Measurements from ENCODE around the gene LCN6. TPM values are rescaled to one million over a fixed set of nuclear protein-coding genes. Genes with fewer than 3 reads are reported as not detected.
A peak's percentile ranks its signal among the peaks of the same experiment; 100 is the strongest.

LCN6 gene
- total and polyA plus RNA-seq, 9 of the 15 experiments (the other 6 are each of a cell fraction or from before 2014, with no cell fraction given), result 0.10 to 0.45 (median 0.37) TPM; not detected in 5

- TF ChIP-seq ZMIZ1 (IDR thresholded peaks at IDR 0.05; ENCODE audit: low read depth in 2 of 2, low read length in 2 of 2), result no peak
- peak; percentile 64; the same call in 1 of the 2 replicates for TF ChIP-seq TFAP4 (CRISPR knock-in tag; IDR thresholded peaks at IDR 0.05; ENCODE audit: borderline replicate concordance)
- no peak for TF ChIP-seq TAF9B (IDR thresholded peaks at IDR 0.05; ENCODE audit: partially characterized antibody)
- TF ChIP-seq ZNF444 (CRISPR knock-in tag; IDR thresholded peaks at IDR 0.05), result no peak
- no peak for TF ChIP-seq ATF3 (IDR thresholded peaks at IDR 0.05)
- TF ChIP-seq ATF3 (CRISPR knock-in tag; conservative IDR thresholded peaks at IDR 0.05), result no peak
- TF ChIP-seq DPF2 (IDR thresholded peaks at IDR 0.05), result peak; percentile 44
- TF ChIP-seq MAFG (tag; conservative IDR thresholded peaks at IDR 0.05), result no peak
- 0 out of 2 replicates have a peak, but pooled peaks have one; percentile 21 for TF ChIP-seq ZBTB7A (IDR thresholded peaks at IDR 0.05; ENCODE audit: borderline replicate concordance, control insufficient read depth, low read depth, low read length)
- TF ChIP-seq, protein P1, sequence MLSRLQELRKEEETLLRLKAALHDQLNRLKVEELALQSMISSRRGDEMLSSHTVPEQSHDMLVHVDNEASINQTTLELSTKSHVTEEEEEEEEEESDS (CRISPR knock-in tag; IDR thresholded peaks at IDR 0.05), result no peak
- no peak for TF ChIP-seq HNRNPH1 (optimal IDR thresholded peaks at IDR 0.05; ENCODE audit: low read depth, low read length)
- no peak for TF ChIP-seq ZNF239 (CRISPR knock-in tag; IDR thresholded peaks at IDR 0.05)
- no peak; a peak in 1 of 4 replicates for TF ChIP-seq FOXK2 (conservative IDR thresholded peaks at IDR 0.05 in 1 of 2, IDR thresholded peaks at IDR 0.05 in 1 of 2; ENCODE audit: low read depth in 2 of 2)
- TF ChIP-seq, protein P2, sequence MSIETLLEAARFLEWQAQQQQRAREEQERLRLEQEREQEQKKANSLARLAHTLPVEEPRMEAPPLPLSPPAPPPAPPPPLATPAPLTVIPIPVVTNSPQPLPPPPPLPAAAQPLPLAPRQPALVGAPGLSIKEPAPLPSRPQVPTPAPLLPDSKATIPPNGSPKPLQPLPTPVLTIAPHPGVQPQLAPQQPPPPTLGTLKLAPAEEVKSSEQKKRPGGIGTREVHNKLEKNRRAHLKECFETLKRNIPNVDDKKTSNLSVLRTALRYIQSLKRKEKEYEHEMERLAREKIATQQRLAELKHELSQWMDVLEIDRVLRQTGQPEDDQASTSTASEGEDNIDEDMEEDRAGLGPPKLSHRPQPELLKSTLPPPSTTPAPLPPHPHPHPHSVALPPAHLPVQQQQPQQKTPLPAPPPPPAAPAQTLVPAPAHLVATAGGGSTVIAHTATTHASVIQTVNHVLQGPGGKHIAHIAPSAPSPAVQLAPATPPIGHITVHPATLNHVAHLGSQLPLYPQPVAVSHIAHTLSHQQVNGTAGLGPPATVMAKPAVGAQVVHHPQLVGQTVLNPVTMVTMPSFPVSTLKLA (conservative IDR thresholded peaks at IDR 0.05), result peak in 1 of 2 experiments; percentile 48; a peak in 2 of 4 replicates
- TF ChIP-seq POLR3G (IDR thresholded peaks at IDR 0.05; ENCODE audit: extremely low read depth, insufficient read length, insufficient replicate concordance), result no peak
- peak; percentile 96 for TF ChIP-seq ZSCAN29 (IDR thresholded peaks at IDR 0.05)
- TF ChIP-seq POLR2AphosphoS5 (IDR thresholded peaks at IDR 0.05; ENCODE audit: control insufficient read depth, insufficient read depth, low read depth, low read length), result peak; percentile 52; the same call in 1 of the 2 replicates
- TF ChIP-seq, protein P3, sequence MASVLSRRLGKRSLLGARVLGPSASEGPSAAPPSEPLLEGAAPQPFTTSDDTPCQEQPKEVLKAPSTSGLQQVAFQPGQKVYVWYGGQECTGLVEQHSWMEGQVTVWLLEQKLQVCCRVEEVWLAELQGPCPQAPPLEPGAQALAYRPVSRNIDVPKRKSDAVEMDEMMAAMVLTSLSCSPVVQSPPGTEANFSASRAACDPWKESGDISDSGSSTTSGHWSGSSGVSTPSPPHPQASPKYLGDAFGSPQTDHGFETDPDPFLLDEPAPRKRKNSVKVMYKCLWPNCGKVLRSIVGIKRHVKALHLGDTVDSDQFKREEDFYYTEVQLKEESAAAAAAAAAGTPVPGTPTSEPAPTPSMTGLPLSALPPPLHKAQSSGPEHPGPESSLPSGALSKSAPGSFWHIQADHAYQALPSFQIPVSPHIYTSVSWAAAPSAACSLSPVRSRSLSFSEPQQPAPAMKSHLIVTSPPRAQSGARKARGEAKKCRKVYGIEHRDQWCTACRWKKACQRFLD (CRISPR knock-in tag; IDR thresholded peaks at IDR 0.05), result peak; percentile 46; the same call in 1 of the 2 replicates
These were observed 21.6 kb downstream of the LCN6 start (continued) for GRCh38 chr9:136726631-136727191.

Measured in K562 (cell line).